Measurements from ENCODE around the gene XYLT1.

XYLT1 gene

DNA sequence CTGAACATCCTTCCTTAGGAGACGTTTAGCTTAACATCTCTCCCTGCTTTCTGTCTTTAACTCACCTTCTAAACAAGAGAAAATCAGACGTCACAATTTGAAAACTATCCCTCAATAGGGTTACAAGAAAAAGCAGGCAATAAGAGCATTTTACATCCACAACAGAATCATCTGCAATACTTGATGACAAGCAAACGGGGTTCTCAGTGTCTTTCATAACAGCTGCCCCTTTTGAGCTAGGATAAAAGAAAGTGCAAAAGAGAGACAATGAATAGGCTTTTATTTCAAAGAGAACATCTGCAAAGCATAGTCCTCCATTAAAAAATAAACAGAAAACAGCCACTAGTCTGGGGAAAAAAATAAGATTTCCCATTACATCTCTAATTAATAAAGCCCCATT is 13.2 kb downstream of the XYLT1 start:
- Histone ChIP-seq H3K36me3 (ENCODE audit: insufficient read depth, low read length) (no peaks in the 10 kb centered on the region; the same call in 1 of the 2 replicates), H3K4me1 (ENCODE audit: insufficient read depth, low read length) (peaks cover 11% of the 10 kb centered on the region; the same call in 1 of the 2 replicates), H3K9me3 (ENCODE audit: control insufficient read depth, insufficient read depth, low read length) (no peaks in the 10 kb centered on the region), H3K9ac (ENCODE audit: low read depth, low read length) (no peak overlapping the region)

DNA sequence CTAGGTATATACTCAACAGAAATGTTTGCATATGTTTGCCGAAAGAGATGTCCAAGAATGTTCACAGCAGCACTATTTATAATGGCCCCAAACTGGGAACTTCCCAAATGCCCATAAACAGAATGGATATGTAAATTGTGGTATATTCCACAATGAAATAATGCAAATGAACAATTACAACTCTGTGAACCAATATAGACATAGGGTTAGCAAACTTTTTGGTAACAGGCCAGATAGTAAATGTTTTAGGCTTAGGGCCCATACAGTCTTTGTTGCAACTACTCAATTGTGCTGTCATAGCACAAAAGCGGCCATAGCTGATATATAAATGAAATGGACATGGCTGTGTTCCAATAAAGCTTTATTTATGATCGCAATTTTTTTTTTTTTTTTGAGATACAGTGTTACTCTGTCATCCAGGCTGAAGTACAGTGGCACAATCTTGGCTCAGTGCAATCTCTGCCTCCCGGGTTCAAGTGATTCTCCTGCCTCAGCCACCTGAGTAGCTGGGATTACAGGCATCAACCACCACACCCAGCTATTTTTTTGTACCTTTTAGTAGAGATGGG is 16.5 kb downstream of the XYLT1 start:
- H3K9ac ChIP-seq (ENCODE audit: low read depth, low read length) = no peak overlapping the region
- no peaks in the 10 kb centered on the region for H3K9me3 ChIP-seq (ENCODE audit: control insufficient read depth, insufficient read depth, low read length)
- H3K36me3 ChIP-seq (ENCODE audit: insufficient read depth, low read length) = no peaks in the 10 kb centered on the region; the same call in 1 of the 2 replicates
- peaks cover 6% of the 10 kb centered on the region; the same call in 1 of the 2 replicates for H3K4me1 ChIP-seq (ENCODE audit: insufficient read depth, low read length)

DNA sequence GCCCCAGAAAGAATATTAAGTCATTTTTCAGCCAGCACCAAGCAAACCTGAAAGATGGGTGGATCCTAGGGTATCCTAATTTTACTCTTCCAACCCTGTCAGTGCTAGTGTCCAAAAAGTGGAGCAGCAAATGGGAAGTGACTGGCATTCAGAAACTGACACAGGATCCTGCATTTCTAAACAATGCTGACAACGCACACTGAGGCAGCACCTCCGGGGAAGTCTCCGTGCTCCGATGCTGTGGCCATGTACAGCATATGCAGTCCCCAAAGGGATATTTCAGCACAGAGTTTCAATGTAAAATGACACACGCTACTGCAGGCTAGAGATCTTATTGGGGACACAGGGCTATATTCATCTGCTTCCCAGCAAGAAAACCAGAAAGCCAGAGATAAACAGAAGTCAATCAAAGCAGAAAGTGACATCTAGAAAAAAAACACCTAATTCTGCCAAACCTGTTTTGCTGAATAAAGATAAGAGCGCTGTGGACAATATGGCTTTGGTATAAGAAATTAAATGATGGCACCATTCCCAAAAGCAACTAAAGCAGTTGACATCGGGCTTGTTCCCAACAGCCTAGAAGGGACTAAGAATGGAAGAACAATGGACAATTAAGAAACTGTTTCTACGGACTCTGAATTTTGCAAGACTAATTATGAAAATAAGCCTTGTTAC is 17.3 kb downstream of the XYLT1 start:
- Histone ChIP-seq H3K9me3 (ENCODE audit: control insufficient read depth, insufficient read depth, low read length) (no peaks in the 10 kb centered on the region), H3K9ac (ENCODE audit: low read depth, low read length) (no peak overlapping the region), H3K36me3 (ENCODE audit: insufficient read depth, low read length) (no peaks in the 10 kb centered on the region; the same call in 1 of the 2 replicates), H3K4me1 (ENCODE audit: insufficient read depth, low read length) (peaks cover 6% of the 10 kb centered on the region; the same call in 1 of the 2 replicates)

DNA sequence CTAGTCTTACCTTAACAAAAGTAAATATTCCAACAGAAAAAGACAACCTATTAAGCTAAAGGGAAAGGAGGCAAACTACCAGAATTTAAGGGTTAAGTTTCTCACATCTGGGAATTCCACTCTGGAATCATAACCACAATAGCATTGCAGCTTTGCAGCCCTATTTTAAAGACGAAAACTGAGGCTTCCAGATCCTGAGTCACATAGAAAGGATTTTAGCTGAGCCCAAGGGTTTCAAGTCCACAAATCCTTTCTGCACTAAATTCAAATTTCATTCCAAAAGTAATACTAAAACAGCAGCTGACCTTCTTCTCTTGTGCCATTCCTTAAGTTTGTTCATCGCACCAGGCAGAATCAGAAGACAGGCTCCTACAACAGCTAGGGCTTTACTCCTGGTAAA is 17.8 kb downstream of the XYLT1 start:
- no peak overlapping the region for H3K9ac ChIP-seq (ENCODE audit: low read depth, low read length)

DNA sequence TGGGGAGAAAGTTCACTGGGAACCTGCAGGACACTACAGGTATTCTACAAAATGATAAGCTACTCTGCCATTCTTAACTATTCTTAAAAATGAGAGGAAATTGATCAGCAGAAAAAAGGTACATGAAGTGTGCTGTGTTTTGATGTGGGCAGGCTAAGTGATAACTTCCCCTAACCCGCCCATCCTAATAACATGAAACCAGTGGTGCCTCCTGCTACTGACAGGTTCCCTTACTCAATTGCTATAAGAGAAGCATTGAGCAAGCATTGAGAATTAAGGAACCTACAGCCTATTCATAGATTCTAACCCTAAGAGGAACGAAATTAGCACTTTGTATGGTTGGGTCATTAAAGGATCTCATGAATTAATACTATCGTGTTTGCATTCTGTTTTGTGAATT is 18.9 kb downstream of the XYLT1 start:
- Histone ChIP-seq H3K36me3 (ENCODE audit: insufficient read depth, low read length) (no peaks in the 10 kb centered on the region; the same call in 1 of the 2 replicates), H3K4me1 (ENCODE audit: insufficient read depth, low read length) (peaks cover 12% of the 10 kb centered on the region; the same call in 1 of the 2 replicates), H3K9ac (ENCODE audit: low read depth, low read length) (no peak overlapping the region), H3K9me3 (ENCODE audit: control insufficient read depth, insufficient read depth, low read length) (no peaks in the 10 kb centered on the region)

More for the DNA sequence above, 17.8 kb downstream of the XYLT1 start:
- H3K9me3 ChIP-seq (ENCODE audit: control insufficient read depth, insufficient read depth, low read length) = no peaks in the 10 kb centered on the region
- no peaks in the 10 kb centered on the region; the same call in 1 of the 2 replicates for H3K36me3 ChIP-seq (ENCODE audit: insufficient read depth, low read length)
- peaks cover 6% of the 10 kb centered on the region; the same call in 1 of the 2 replicates for H3K4me1 ChIP-seq (ENCODE audit: insufficient read depth, low read length)

DNA sequence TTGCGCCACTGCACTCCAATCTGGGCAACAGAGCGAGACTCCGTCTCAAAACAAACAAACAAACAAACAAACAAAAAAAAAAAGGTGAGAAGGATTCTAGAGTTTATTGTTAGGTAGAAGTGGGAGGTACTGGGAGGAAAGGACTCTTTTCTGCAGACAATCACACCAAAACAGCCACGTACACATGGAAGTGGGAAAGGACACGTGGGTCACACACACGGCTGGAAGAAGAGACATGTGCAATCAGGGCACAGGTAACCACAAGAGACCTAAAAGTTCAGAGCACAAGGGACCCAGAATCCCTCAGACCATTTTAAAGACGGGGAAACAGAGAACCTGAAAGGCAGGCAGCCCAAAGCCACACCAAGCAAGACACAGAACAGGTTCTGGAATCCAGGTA is 20.5 kb downstream of the XYLT1 start:
- Histone ChIP-seq H3K9me3 (ENCODE audit: control insufficient read depth, insufficient read depth, low read length) (no peaks in the 10 kb centered on the region), H3K9ac (ENCODE audit: low read depth, low read length) (no peak overlapping the region), H3K4me1 (ENCODE audit: insufficient read depth, low read length) (peaks cover 16% of the 10 kb centered on the region; the same call in 1 of the 2 replicates), H3K36me3 (ENCODE audit: insufficient read depth, low read length) (no peaks in the 10 kb centered on the region; the same call in 1 of the 2 replicates)

DNA sequence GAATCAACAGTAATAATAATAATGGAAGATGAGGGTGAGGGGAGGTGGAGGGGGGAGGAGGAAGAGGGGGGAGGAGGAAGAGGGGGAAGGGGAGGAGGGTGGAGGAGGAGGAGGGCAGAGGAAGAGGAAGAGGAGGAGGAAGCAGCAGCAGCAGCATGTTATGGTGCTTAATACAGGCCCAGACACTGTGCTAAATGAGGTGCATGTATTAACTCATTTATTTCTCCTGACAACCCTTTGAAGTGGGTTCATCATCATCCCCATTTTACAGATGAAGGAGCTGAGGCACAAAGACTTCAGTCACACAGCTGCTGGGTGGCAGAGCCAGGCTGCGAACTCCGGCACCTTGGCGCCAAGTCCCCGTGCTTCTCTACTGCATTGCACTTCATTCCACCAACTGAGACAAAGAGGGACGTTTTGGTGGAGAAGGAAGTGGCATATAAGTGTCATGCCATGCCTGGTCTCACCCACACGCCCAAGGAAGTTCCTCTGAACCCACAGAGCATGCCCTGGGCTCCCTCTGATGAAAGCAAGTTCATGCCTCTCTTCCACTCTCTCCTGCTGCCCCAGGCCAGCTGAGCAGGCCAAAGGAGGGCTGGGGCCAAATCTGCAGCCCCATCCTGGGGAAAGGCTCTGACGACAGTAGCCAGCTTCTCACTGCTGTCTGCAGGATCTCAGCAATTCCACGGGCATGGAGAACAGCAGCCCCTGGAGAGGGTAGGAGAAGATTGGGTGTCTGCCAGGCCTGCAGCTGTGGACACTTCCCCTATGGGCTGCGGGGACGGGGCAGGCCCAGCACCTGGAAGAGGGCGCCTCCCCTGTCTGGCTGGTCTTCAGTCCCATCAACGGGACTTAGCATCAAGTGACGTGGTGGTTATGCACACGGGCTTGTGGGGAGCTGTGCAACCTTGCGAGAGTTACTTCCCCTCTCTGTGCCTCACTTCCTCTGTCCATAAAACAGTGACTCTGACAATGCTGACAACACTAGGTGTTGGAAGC is 21.8 kb downstream of the XYLT1 start:
- Histone ChIP-seq H3K9me3 (ENCODE audit: control insufficient read depth, insufficient read depth, low read length) (no peaks in the 10 kb centered on the region), H3K9ac (ENCODE audit: low read depth, low read length) (no peak overlapping the region), H3K36me3 (ENCODE audit: insufficient read depth, low read length) (no peaks in the 10 kb centered on the region; the same call in 1 of the 2 replicates), H3K4me1 (ENCODE audit: insufficient read depth, low read length) (peaks cover 16% of the 10 kb centered on the region; the same call in 1 of the 2 replicates)

DNA sequence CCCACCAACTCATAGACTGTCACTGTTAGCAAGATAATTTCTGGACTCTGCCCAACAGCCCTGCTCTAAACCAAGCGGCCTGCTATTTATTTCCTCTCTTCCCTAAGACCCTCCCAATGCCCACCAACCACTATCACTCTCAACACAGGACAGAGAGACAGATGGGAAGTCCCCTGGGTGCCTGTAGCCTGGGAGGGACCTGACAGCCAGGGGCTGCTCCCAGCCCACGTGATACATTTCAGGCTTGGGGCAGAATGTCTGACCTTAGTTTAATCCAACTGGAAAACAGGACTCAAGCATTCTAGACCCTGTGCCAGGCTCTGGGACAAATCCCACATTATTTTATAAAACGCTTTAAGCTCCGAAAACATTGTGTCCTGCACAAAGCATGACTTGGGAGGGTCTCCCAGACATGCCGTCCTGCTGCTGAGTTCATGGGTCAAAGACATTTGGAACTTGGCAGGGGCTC is 23.6 kb downstream of the XYLT1 start:
- no peak overlapping the region for H3K9ac ChIP-seq (ENCODE audit: low read depth, low read length)
- H3K9me3 ChIP-seq (ENCODE audit: control insufficient read depth, insufficient read depth, low read length) = no peaks in the 10 kb centered on the region
- H3K36me3 ChIP-seq (ENCODE audit: insufficient read depth, low read length) = no peaks in the 10 kb centered on the region
- 0 out of 2 replicates have a peak, but pooled peaks cover 11% of the 10 kb centered on the region for H3K4me1 ChIP-seq (ENCODE audit: insufficient read depth, low read length)

DNA sequence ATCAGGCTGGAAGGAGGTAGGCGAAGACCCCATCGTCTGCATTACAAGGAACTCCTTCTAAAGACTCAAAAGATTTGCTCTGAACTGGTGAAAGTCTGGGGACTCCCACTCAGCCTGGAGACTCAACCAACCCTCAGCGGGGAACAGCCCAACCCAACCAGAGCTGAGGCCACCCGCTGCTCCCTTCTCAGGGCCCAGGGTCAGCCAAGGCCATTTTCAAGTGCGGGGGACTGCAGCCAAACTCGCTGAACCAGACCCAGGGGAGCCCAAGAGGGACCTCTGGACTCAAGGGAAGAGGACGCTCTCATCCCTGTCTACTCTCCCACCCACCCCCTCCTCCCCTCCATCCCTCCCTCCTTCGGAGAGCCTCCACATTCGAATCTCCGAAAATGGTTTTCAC is 24.1 kb downstream of the XYLT1 start:
- Histone ChIP-seq H3K4me1 (ENCODE audit: insufficient read depth, low read length) (0 out of 2 replicates have a peak, but pooled peaks cover 11% of the 10 kb centered on the region), H3K36me3 (ENCODE audit: insufficient read depth, low read length) (no peaks in the 10 kb centered on the region), H3K9me3 (ENCODE audit: control insufficient read depth, insufficient read depth, low read length) (no peaks in the 10 kb centered on the region), H3K9ac (ENCODE audit: low read depth, low read length) (no peak overlapping the region)

DNA sequence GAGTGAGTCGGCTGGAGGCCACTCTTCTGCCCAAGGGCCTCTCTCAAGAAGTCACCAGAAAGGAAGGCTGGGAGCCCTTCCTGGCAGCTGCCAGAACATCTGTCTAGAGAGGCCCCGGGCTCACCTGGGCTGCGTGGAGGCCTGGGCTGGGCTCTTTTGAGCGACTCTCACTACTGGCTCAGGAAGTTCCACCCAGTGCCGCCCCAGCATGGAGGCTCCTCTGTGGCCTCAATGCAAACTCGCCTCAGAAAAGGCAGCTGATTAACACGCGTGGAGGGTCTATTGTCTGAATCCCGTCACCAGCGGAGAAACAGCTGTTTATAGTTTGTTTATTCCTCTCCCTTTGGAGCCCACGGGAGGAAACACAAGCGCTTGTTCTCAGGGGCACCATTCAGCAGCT is 25.3 kb downstream of the XYLT1 start:
- Histone ChIP-seq H3K9ac (ENCODE audit: low read depth, low read length) (no peak overlapping the region), H3K4me1 (ENCODE audit: insufficient read depth, low read length) (0 out of 2 replicates have a peak, but pooled peaks cover 11% of the 10 kb centered on the region), H3K9me3 (ENCODE audit: control insufficient read depth, insufficient read depth, low read length) (no peaks in the 10 kb centered on the region), H3K36me3 (ENCODE audit: insufficient read depth, low read length) (no peaks in the 10 kb centered on the region)

DNA sequence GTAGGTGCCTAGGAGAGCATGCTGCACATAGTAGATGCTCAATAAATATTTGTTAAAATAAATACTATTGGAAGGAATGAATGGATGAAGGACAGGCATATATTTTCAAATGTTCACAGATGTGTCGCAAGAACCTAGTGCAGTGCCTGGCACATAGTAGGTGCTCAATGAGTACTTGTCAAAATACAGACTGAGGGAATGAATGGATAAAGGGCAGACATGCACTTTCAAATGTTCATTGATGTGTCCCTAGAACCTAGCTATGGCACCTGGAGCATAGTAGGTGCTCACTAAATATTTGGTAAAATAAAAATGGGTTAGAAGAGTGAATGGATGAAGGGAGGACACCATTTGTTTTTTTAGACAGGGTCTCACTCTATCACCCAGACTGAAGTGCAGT is 26.1 kb downstream of the XYLT1 start:
- Histone ChIP-seq H3K9ac (ENCODE audit: low read depth, low read length) (no peak overlapping the region), H3K9me3 (ENCODE audit: control insufficient read depth, insufficient read depth, low read length) (no peaks in the 10 kb centered on the region), H3K36me3 (ENCODE audit: insufficient read depth, low read length) (no peaks in the 10 kb centered on the region), H3K4me1 (ENCODE audit: insufficient read depth, low read length) (0 out of 2 replicates have a peak, but pooled peaks cover 11% of the 10 kb centered on the region)

DNA sequence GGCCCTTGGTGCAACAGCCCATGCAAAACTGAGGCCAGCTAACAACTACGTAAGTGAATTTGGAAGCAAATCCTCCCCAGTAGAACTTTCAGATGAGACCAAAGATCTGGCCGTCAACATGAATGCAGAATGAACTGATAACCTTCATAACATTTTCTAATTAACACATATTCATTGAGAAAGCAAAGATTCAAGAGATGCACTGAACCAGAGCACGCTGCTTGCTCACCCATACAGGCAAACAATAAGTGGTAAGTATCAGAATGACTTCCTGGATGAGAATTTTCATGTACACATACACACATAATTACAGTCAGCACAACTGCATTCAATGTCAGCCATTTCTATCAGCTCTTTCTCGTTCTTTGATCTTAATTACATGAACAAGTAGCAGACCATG is 30.6 kb downstream of the XYLT1 start:
- H3K9ac ChIP-seq (ENCODE audit: low read depth, low read length) = no peak overlapping the region
- no peaks in the 10 kb centered on the region for H3K36me3 ChIP-seq (ENCODE audit: insufficient read depth, low read length)
- no peaks in the 10 kb centered on the region for H3K4me1 ChIP-seq (ENCODE audit: insufficient read depth, low read length)
- no peaks in the 10 kb centered on the region for H3K9me3 ChIP-seq (ENCODE audit: control insufficient read depth, insufficient read depth, low read length)

DNA sequence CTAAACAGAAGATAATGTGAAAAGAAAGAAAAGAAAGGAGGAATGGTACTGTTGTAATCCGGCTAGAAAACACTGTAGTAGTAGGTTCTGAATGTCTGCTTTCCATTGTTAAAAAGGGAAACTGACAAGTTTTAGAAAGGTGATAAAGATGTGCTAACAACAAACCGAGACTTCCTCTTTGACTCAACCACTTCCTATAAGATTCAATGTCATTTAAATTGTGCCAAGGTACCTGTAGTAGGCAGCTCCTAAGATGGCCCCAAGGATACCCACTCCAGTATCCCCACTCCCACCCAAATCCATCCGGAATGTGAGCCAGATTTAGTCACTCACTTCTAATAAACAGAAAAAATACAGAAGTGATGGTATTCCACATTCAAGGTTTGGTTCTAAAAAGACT is 31.2 kb downstream of the XYLT1 start:
- no peaks in the 10 kb centered on the region for H3K36me3 ChIP-seq (ENCODE audit: insufficient read depth, low read length)

DNA sequence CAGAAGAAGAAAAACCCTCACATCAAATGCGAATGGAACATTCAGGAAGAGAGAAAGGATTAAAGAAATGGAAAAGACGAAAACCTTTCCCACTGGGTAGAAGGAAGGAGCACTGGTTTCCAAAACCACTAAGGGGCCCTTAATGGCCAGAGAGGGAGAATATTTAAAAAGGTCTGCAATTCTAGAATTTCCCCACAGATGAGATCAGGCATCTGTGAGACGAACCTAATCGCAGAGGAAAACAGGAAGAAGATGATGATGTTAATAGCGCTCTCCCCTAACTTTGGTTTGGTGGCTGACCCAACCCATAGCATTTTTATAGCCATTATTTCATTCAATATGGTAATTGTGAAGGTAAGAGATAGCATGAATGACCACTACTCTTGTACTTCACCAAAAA is 32.8 kb downstream of the XYLT1 start:
- no peaks in the 10 kb centered on the region for H3K36me3 ChIP-seq (ENCODE audit: insufficient read depth, low read length)

More for the DNA sequence above, 31.2 kb downstream of the XYLT1 start:
- Histone ChIP-seq H3K4me1 (ENCODE audit: insufficient read depth, low read length) (no peaks in the 10 kb centered on the region), H3K9me3 (ENCODE audit: control insufficient read depth, insufficient read depth, low read length) (no peaks in the 10 kb centered on the region), H3K9ac (ENCODE audit: low read depth, low read length) (no peak overlapping the region)

More for the DNA sequence above, 32.8 kb downstream of the XYLT1 start:
- Histone ChIP-seq H3K4me1 (ENCODE audit: insufficient read depth, low read length) (peaks cover 6% of the 10 kb centered on the region; the same call in 1 of the 2 replicates), H3K9me3 (ENCODE audit: control insufficient read depth, insufficient read depth, low read length) (no peaks in the 10 kb centered on the region), H3K9ac (ENCODE audit: low read depth, low read length) (no peak overlapping the region)
